HG02938 (cell line): ENCODE measurements around the gene ZBTB4.
"Not testable (repeated sequence)": the region's sequence is repeated elsewhere in the genome, so short reads cannot be mapped to it uniquely, and the experiment has no call there.

Experiments
- ATAC-seq: cut with Tn5 transposase; IDR thresholded peaks from one replicate; pipeline ENCODE4 v1.9.1; 2021; ENCODE audit warnings: mild to moderate bottlenecking, moderate library complexity; ENCODE audit not compliant: unreplicated experiment

Gene ZBTB4

GRCh38 chr17:7496470-7497183 lies 17.2 kb upstream of the ZBTB4 start:
- ATAC-seq = no peak

- no peak for ATAC-seq
Observed at GRCh38 chr17:7495906-7496434, 16.5 kb upstream of the ZBTB4 start.

GRCh38 chr17:7493941-7494340 lies 14.5 kb upstream of the ZBTB4 start:
- no peak for ATAC-seq

DNA sequence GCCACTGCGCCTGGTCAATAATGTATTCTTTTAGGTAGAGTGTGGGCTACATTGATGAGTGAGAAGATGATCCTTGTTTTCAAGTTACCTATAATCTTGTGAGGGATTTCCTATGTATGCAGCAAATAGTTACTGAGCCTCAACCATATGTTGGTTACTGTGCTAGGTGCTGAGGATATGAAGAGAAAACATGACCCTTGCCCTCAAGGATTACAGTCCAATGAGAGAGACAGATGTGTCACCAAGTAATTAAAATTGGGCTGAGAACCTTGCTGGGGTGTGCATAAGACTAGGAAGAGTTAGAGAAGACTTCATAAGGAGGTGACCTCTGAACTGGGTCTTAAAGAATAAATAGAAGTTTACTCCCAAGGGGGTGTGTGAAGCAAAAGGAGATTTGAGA lies 12.2 kb upstream of the ZBTB4 start:
- ATAC-seq = no peak

- no peak for ATAC-seq
Observed at GRCh38 chr17:7490144-7490543, 10.7 kb upstream of the ZBTB4 start.

DNA sequence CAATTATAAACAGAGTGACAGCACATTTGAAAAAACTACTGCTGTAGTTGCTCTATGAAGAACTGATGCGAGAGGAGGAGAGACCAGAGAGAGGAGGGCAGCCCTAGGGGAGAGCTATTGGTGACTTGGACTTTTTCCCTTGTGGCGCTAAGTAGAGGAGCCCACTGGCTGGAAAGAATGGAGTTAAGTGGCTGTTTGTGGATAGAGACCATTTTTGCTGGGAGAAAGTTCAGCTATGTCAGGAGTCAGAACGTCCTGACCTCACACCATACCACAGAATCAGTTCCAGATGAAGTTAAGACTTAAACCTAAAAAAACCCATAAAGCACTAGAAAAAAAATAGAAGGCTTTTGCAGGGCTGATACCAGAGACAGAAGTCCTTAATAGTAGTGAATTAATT lies 6.8 kb upstream of the ZBTB4 start:
- ATAC-seq = no peak

- ATAC-seq = no peak
Observed at GRCh38 chr17:7484919-7485377, 5.5 kb upstream of the ZBTB4 start.

- ATAC-seq = peak; percentile 66
Observed at GRCh38 chr17:7484067-7484918, 4.9 kb upstream of the ZBTB4 start, which contains the start of gene POLR2A. POLR2A (plus strand) TSS chr17:7484366.

- peak; percentile 28 for ATAC-seq
Observed at GRCh38 chr17:7483255-7484066, 4.0 kb upstream of the ZBTB4 start.

DNA sequence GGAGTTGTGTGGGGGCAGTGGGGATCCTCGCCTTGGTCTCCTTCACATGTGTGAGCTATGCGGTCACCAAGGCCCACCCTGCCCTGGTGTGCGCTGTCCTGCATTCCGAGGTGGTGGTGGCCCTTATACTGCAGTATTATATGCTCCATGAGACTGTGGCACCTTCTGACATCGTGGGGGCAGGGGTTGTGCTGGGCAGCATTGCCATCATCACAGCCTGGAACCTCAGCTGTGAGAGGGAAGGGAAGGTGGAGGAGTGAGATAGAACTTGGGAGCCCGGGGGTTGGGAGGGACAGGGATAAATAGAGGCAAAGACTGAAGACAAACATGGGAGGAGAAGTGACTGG lies 3.3 kb upstream of the ZBTB4 start:
- ATAC-seq = not testable (repeated sequence)

DNA sequence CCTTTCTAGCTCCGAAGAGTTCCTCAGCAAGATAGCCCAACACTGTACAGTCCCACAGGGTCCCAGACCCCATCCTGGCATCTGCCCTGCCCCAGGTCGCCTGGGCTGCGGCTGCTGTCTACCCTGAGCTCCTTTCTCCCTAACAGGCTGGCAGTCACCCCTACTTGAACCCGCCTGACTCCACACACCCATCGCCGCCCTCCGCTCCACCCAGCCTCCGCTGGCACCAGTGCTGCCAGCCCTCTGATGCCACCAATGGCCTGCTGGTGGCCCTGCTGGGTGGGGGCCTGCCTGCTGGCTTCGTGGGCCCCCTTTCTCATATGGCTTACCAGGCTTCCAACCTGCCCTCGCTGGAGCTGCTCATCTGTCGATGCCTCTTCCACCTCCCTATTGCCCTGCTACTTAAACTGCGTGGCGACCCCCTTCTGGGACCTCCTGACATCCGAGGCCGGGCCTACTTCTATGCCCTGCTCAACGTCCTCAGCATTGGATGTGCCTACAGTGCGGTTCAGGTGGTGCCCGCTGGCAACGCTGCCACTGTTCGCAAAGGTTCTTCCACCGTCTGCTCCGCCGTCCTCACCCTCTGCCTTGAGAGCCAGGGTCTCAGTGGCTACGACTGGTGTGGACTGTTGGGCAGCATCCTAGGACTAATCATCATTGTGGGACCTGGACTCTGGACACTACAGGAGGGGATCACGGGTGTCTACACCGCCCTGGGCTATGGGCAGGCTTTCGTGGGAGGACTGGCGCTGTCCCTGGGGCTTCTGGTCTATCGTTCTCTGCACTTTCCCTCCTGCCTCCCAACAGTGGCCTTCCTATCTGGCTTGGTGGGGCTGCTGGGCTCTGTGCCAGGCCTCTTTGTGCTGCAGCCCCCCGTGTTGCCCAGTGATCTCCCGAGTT lies 2.7 kb upstream of the ZBTB4 start:
- ATAC-seq = not testable (repeated sequence)

GRCh38 chr17:7481275-7481674 lies 1.8 kb upstream of the ZBTB4 start, which contains the start of gene SLC35G6:
SLC35G6 (plus strand) TSS chr17:7481446; CDS start chr17:7481517, 71 bp downstream.
- not testable (repeated sequence) for ATAC-seq

- ATAC-seq = no peak
Observed at GRCh38 chr17:7480089-7480384, 606 bp upstream of the ZBTB4 start.

DNA sequence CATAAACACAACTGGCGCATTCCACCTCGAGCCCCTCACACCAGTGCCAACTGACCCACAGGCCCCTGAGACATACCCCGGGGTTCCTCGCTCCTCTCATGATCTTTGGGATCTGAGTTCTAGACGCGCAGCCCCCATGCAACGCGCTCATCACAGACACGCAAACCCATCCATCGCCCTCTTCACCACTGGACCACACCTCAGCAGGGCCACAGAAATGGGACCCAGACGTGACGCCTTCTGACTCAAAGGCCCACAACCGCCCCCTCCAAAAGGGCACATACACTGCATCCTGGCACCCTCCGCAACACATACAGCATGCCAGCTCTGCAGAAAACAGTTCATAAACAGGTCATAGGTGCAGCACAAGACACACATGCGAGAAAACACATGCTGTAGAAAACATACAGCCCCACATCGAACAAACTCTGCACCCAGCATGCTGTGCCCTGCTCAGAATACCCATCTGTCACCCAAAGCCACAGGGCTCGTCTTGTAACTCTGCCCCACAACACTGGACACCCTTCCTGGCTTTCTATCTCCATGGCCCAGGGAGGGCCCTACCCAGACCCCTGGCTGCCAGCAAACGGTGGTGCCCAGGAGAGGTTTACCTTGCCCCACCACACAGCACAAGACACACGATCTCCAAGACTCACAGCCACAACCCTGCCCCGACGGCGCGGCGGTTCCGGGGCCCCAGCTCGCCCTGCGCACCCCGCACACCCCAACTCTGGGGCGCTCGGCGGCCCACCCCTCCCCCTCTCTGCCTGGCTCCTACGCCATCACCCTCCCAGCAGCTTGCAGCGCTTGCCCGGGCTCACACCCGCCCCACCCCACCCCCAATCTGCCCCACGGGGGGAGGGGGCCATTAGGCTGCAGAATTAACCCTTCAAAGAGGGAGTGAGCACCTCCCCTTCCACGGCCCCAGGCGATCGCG lies 887 bp downstream of the ZBTB4 start:
- ATAC-seq = no peak

DNA sequence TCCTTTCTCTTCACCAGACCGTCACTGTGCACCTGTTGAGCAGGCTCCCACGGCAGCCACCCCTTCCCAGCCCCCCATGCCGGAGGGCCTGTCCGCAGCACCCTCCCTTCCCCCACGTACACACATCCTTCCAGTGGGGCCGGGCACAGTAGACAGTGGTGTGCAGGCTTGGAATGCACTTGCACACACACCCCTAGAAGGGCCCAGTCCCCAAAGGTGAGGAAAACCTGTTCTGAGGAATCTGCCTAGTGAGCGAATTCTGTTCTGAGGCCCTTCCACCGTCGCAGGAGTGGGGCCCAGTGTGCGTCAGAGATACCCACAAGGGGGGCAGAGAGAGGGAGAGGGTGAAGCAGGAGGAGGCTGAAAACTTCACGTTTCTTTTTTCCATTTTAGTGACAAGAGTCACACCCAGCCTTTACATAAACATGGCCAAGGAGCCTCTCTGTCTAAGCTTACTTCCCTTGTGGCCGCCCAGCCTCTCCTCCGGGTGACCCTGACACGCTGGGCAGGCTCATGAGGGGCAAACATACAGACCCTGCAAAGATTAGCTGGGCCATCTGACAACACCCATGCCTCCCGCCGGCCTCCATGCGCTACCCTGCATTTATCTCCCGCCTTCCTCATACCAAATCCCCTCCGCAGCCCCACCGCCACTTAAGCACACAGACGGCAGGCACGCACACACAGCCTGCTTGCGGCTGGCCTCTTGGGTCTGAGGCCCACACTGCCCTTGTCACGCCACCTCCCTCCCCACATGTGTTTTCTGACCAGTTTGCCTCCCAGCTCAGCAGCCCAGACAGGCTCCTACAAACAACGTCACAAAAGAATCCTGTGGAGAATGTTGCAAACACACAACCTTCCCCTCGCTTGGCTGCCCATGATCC lies 1.8 kb downstream of the ZBTB4 start:
- no peak for ATAC-seq

DNA sequence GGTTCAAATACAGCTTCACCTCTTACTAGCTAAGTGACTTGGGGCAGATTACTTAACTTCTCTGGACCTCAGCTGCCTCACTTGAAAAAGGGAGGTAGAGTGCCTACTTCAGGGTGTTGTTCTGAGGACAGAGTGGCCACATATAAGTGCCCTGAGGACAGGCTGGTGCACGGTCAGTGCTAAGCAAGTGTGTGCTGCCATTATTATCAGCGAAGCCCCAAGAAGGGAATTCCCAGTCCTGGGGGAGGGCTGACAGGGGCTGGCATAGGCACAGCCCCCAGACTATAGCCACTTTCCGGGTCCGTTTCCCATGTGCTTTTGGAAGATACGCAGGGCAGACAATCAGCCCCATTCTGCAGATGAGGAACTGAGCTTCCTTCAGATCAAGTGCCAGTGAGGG lies 2.5 kb downstream of the ZBTB4 start:
- no peak for ATAC-seq

DNA sequence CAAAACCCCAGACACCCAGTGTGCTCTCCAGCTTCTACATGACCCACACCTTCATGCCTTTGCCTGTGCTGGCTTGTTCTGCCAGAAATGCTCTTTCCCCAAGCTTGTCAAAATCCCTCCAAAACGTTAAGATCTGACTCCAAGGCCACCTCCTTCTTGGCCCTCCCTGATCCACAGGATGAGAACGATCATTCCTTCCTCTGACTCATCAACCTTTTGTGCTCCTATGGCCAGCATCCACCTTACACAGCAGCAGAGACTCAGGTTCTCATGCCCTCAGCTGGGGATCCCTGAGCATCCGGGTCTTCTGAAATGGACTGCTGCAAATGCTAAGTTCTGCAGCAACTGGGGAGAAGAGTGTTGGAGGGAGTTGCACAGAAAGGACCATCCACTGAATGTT lies 2.9 kb downstream of the ZBTB4 start:
- ATAC-seq = no peak

GRCh38 chr17:7475764-7476422 lies 3.5 kb downstream of the ZBTB4 start:
- ATAC-seq = no peak
